ENCODE data around the gene RASA3.
A peak's percentile ranks its signal among the peaks of the same experiment; 100 is the strongest.

The RASA3 gene

DNA sequence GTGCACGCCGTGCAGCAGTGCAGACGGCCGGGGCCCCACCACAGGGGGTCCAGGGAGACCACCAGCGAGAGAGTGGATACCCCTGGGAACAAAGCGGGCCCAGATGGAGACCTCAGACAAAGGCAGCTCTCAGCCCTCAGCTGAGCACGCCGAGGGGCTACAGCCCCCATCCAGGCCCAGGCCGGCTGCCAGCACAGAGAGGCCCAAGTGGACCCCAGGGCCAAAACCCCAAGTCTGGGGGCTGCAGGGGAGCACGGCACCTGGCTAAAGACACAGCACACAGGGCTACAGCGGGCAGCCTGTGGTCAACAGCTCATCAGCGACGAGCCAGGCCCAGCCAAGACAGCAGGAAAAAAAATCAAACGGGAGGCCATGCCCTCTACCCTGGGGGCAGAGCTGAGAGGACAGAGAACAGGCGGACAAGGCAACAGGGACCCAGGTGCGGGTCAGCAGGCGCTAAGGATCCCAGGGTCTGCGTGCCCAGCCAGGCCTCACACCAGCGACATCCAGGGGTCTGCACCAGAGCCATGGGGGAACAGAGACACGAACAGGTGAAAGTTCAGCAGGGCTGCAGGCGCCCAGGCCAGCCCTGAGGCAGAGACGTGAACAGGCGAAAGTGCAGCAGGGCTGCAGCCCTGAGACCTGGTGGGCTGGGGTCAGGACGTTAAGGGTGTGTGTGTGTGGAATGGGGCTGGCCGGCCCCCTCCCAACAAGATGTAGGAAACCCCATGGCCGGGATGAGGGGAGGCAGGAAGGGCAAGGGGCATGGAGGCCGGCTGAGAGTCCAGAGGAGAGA, 34.3 kb downstream of the RASA3 start:
- DNase-seq = no peak

- DNase-seq = no peak
Observed at GRCh38 chr13:114097212-114097892, 35.1 kb downstream of the RASA3 start.

- DNase-seq = no peak
Observed at GRCh38 chr13:114096811-114097211, 35.6 kb downstream of the RASA3 start.

GRCh38 chr13:114096031-114096485, 36.4 kb downstream of the RASA3 start:
- no peak for DNase-seq

- DNase-seq = no peak
Observed at GRCh38 chr13:114095486-114095885, 36.9 kb downstream of the RASA3 start.

- DNase-seq = no peak
Observed at GRCh38 chr13:114093118-114093517, 39.3 kb downstream of the RASA3 start.

DNA sequence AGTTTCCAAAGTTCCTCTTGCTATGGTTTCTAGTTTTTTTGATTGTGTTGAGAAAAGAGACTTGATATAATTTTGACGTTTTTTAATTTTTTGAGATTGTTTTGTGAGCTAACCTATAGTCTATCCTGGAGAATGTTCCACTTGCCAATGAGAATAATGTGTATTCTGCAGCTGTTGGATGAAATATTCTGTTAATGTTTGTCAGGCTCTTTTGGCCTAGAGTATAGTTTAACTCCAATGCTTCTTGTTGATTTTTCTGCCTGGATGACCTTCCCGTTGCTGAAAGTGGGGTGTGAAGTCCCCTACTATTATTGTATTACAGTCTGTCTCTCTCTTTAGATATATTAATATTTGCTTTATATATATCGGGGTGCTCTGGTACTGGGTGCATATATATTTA, 40.0 kb downstream of the RASA3 start:
- DNase-seq = no peak

- no peak for DNase-seq
Observed at GRCh38 chr13:114090476-114090875, 41.9 kb downstream of the RASA3 start.

DNA sequence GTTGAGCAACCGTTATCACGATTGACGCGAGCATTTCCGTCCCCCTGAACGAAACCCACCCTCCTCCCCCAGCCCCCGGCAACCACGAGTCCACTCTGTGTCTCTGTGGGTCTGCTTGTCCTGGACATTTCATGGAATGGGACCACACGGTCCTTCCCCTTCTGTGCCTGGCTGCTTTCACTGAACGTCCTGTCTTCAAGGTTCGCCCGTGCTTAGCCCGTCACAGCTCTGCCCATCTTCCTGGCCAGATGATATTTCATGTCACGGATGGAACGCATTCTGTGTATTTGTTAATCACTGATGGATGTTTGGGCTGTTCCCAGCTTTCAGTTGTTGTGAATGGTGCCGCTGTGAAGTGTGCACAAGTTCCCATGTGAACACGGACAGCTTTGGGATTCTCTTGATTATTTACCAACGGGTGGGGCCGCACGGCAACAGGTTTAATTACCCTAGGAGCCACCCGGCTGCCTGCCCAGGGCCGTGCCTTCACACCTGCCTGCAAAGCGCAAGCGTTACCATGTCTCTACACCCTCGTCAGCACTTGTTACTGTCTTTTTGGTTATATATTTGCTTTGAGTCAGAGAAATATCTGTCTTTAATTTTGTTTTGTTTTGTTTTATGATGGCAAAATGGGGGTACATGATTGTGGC, 42.5 kb downstream of the RASA3 start:
- no peak for DNase-seq

DNA sequence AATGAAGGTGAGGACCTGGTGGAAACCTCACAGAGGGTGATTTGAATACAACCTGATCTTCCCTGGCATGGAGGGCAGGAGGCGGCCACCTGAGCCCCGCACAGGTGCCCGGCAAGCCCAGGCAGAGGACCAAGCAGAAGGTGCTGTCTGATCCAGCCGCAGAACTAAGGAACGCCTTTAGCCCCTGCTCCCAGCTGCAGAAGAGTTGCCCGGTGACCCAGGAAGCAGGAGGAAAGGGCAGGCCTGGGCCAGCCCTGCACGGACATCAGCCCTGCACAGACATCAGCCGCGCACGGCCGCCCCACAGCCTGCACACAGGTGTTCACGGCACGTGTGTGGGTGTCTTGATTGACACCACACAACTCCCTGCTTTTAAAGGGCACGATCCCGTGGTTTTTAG, 43.1 kb downstream of the RASA3 start:
- DNase-seq = no peak

- no peak for DNase-seq
Observed at GRCh38 chr13:114088863-114089262, 43.6 kb downstream of the RASA3 start.

DNA sequence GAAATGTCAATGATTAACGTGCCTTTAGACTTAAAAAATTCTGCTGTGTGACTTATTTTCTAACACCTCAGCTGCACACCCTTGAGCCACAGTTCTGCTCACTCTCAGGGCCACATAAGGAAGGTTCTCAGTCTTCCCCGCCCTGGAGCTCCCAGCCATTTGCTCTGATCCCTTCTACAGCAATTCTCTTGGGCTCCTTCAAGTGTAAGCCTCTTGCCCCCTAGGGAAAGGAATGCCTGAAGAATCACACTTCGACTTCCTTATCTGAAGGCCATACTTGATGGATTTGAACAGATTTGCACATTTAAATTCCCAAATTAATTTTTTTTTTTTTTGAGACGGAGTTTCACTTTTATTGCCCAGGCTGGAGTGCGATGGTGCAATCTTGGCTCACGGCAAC, 44.2 kb downstream of the RASA3 start:
- DNase-seq = no peak

GRCh38 chr13:114087430-114087829, 45.0 kb downstream of the RASA3 start:
- no peak for DNase-seq

GRCh38 chr13:114082849-114083645, 49.4 kb downstream of the RASA3 start:
- DNase-seq = no peak

DNA sequence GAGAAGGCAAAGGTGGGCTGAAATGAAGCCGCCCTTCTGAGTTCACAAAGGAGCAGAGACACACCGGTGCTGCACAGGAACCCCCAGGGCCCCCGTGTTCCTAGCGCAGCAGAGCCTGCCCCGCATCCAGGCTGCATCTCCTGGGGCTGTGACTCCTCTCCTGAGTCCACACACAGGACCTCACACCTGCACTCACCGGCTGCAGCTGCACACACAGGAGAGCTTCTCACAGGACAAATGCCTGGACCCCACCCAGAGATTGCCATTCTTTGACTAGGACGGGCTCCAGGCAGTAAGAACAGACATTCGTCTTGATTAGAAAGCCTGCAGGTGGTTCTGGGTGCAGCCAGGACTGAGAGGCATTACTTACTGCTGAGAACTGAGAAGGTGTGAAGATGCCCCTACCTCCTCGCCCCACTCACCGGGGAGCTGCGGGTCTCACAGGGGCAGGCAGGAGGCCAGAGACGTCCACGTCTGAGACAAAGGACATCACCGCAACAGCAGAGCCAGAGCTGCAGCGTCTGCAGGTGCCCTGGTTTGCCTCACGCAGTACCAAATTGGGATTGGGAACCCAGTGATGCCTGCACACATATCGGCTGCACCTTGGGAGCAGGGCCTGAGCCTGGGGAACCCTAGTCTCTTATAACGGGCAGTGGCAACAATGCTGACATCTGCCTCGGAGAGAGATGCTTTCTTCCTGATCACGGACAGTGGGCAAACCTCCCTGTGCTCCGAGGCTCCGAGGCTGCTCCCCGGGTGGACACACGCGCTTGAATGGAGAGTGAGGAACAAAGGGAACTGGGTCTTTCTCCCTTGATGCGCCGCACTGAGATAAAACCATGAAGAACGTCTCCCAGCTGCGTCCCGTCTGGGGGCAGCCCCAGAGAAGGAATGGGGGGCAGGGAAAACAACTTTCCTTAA, 50.4 kb downstream of the RASA3 start:
- DNase-seq = no peak

DNA sequence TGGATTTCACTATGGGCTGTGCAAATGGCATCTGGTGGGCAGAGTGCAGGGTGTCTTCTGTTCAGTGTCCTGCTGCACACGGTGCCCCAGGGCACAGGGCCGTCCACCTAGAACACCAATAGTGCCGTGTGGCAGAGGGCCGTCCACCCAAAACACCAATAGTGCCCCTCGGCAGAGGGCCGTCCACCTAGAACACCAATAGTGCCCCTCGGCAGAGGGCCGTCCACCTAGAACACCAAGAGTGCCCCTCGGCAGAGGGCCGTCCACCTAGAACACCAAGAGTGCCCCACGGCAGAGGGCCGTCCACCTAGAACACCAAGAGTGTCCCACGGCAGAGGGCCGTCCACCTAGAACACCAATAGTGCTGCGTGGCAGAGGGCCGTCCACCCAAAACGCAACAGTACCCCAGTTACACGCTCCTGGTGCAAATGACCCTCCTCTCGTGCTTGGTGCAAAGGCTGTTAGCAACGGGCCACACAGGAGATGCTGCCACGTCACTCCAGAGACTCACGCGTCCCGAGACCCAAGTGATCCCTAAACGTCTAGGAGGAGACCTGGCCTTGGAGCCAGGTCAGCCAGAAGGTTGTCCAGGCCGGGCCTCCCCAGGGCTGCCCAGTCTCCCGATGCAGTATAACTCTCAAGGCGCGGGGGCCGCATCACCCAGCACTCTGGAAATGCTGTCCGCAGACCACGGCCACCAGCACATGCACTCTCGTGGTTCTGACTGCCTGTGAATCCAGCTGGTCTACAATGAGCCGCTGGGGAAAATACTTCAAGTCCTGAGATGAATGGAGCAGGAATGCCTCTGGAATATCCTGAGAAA, 51.5 kb downstream of the RASA3 start:
- no peak for DNase-seq

GRCh38 chr13:114079601-114080536, 52.6 kb downstream of the RASA3 start:
- DNase-seq = no peak

DNA sequence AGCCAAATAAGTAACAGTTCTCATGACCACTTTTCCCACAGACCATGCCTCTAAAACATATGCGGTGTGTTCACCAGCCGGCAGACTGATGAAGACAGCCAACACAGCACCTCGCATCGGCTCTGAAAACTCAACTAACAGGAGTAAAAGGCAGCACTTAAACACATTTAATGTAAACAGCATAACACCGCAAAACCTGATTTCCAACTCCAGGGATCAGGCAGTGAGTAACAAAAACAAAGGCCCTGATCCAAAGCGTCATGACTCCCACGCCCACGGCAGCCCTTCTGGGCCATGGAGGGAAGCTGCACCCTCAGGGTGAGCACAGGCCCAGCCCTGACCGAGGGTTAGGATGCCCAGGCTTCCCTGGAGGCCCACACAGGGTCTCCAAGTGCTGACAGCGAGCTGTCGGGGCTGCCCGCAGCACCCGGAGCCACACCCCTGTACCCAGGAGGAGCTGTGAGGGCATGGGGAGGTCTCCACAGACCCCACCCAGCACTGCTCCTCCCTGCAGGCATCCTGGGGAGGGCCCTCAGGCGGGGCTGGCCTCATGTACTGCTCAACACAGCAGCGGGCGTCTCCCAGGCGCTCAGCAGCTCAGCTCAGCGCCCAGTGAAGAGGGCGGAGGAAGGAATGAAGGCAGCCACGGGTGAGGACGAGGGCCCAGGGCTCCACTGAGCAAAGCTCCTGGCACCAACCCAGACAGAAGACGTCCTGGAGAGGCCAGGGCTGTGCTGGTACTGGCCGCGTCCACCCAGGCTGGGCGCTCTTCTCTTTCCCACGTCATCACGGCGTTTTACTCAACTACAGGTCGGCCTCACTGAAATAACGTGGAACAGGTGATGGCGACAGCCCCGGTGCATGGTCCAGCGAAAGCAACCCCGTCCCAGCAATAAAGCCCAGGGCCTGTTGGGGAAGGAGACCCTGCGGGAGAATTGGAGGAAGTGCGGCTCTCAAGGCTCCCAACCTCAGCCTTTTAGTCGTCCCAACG, 53.7 kb downstream of the RASA3 start:
- peak; percentile 69 for DNase-seq

DNA sequence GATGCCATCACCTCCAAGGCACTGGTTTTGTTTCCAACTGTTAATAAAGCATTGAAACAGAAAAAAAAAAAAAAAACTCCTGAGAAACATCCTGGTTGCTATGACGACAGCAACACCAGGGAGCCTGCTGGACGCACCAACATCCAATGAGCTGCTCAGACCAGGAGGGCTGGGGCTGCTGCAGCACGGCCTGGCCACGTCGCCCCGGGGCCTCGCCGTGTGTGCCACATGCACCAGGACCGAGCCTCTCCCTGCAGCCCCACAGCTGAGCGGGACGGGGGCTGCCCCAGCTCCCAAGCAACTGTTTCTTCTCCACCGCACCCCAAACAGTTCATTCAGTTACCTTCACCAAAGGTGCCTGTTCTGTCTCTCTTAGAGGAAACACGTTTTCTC, 54.5 kb downstream of the RASA3 start:
- no peak for DNase-seq
